Activated naive CD8-positive, alpha-beta T cell (primary cell): ENCODE results near the gene CKMT1A.
"Not testable (repeated sequence)": the region's sequence is repeated elsewhere in the genome, so short reads cannot be mapped to it uniquely, and the experiment has no call there.

ENCODE experiments used
- H3K27ac Mint-ChIP-seq: one replicate; pipeline ENCODE4 v1.8.0; 2021; ENCODE audit warnings: mixed read lengths
- H3K27me3 Mint-ChIP-seq: one replicate; pipeline ENCODE4 v1.8.0; 2021; ENCODE audit warnings: mixed read lengths
- H3K36me3 Mint-ChIP-seq: one replicate; pipeline ENCODE4 v1.8.0; 2021; ENCODE audit warnings: mixed read lengths
- H3K4me1 Mint-ChIP-seq: one replicate; pipeline ENCODE4 v1.8.0; 2021; ENCODE audit warnings: low read depth, mixed read lengths
- H3K4me3 Mint-ChIP-seq: one replicate; pipeline ENCODE4 v1.8.0; 2021; ENCODE audit warnings: mild to moderate bottlenecking, mixed read lengths
- H3K9me3 Mint-ChIP-seq: one replicate; pipeline ENCODE4 v1.8.0; 2021; ENCODE audit warnings: low read depth, mixed read lengths

CKMT1A gene

DNA sequence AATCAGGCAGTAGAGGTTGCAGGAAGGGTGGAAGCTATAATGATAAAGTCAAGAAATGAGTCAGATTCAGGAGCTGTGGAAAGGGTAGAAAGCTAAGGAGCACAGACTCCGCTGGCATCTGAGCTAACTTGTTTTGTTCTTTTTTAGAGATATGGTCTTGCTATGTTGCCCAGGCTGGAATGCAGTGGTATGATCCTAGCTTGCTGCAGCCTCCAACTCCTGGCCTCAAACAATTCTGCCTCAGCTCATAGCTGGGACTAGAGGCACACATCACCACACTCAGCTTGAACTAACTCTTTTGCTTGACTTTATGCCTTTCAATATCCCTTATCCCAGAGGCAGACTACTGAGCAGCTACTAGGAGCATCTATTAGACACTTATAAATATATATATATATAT is 32.6 kb downstream of the CKMT1A start:
- H3K36me3 Mint-ChIP-seq, H3K9me3 Mint-ChIP-seq, H3K4me1 Mint-ChIP-seq, H3K27ac Mint-ChIP-seq, H3K27me3 Mint-ChIP-seq, H3K4me3 Mint-ChIP-seq: not testable (repeated sequence)

DNA sequence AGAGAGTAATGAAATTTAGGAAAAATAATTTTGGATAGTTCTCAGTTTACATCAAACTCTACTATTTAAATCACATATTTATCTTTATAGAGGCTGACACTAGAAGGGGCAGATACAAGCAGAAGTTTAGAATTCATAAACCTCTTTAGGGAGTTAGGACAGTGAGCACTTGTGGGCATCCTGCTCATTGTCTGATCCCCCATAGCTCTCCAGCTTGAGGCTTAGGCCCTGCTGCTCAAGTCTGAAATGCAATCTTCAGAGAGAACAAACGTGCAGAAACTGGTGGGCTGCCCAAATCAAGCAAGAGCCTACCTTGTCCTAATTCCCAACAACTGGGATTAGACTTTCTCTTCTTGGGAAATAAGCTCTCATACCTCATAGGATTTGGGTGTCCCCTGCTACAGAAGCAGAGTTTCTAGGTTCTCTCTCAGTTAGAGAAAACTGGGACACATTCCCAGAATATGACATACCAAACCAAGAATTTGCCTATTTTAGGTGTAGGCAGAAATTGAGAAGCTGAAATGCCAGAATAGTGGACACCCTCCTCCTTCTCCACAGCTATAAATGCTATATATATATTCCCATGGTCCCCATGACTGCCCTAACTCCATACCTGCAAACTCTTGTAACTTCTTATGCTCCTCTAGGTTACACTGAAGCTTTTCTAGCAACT is 34.5 kb downstream of the CKMT1A start:
- H3K27me3 Mint-ChIP-seq, H3K4me3 Mint-ChIP-seq, H3K4me1 Mint-ChIP-seq, H3K36me3 Mint-ChIP-seq, H3K9me3 Mint-ChIP-seq, H3K27ac Mint-ChIP-seq: not testable (repeated sequence)

DNA sequence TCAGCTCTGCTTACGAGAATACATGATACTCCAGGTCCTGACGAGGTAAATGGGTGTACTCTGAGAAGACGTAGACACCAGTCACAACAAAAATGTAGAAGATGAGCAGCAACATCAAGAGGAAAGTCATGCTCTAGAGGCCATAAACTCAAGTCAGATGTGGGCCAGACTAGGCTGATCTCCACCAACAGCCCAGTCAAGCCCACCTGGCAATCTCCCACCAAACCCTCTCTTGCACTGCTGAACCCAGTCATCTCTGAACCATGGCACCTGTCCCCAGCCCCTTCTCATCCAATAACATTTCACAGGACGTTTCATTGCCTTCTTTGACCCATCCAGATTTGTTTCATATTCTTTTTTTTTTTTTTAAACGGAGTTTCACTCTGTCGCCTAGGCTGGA is 41.8 kb downstream of the CKMT1A start:
- H3K4me1 Mint-ChIP-seq = no peaks in the 10 kb centered on the region
- H3K36me3 Mint-ChIP-seq = no peaks in the 10 kb centered on the region
- no peak overlapping the region for H3K4me3 Mint-ChIP-seq
- no peaks in the 10 kb centered on the region for H3K9me3 Mint-ChIP-seq
- no peak overlapping the region for H3K27ac Mint-ChIP-seq
- H3K27me3 Mint-ChIP-seq = no peaks in the 10 kb centered on the region

DNA sequence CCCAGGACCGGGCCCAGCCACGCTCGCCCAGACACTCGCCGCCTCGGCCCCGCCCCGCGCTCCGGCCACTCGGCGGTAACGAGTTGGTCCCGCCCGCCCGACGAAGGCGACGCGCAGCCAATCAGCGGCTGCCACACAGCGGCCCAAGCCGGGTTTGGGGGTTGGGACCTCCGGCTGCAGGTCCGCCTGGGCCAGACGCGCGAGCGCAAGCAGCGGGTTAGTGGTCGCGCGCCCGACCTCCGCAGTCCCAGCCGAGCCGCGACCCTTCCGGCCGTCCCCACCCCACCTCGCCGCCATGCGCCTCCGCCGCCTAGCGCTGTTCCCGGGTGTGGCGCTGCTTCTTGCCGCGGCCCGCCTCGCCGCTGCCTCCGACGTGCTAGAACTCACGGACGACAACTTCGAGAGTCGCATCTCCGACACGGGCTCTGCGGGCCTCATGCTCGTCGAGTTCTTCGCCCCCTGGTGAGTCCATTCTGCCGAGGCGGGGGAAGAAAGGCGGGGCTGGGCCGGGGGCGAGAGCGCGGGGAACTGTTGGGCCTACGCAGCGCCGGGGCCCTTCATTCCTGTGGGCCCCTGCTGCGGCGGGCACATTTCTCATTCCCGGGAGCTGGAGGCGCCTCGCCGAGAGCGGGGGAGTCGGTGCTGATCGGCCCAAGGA is 52.7 kb downstream of the CKMT1A start, which contains the start of gene PDIA3:
Gene PDIA3 (plus strand): TSS at position 194 of the 658 bp plus-strand sequence. CDS start 102 bp downstream, at position 296.
- Mint-ChIP-seq H3K27ac (peak within 1 kb of the TSS; percentile 98), H3K4me3 (peak within 1 kb of the TSS; percentile 99), H3K4me1 (peaks cover 22% of the 10 kb centered on the region)
- not testable (repeated sequence) for H3K9me3 Mint-ChIP-seq, H3K36me3 Mint-ChIP-seq, H3K27me3 Mint-ChIP-seq

- Mint-ChIP-seq H3K4me1 (peaks cover 28% of the 10 kb centered on the region), H3K4me3 (peak overlapping the region; percentile 99), H3K27ac (peak overlapping the region; percentile 98)
- H3K9me3 Mint-ChIP-seq, H3K27me3 Mint-ChIP-seq, H3K36me3 Mint-ChIP-seq: not testable (repeated sequence)
These were observed 53.2 kb downstream of the CKMT1A start for GRCh38 chr15:43746903-43747309.

DNA sequence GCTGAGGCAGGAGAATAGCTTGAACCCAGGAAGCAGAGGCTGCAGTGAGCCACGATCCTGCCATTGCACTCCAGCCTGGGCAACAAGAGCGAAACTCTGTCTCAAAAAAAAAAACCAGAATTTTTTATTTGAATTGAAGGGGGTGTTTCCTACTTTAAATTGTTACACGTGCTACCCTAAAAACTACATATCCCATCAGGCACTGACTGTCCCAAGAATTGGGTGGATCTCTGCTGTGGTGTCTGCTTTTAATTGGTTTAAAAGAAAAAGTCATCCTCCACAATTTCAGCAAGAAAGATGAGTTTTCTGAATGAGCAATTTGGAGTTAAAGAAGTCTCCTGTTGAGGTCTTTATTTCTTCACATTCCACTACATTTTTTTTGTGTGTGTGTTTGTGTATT is 54.7 kb downstream of the CKMT1A start:
- H3K36me3 Mint-ChIP-seq = peaks cover 11% of the 10 kb centered on the region
- peaks cover 41% of the 10 kb centered on the region for H3K4me1 Mint-ChIP-seq
- peak overlapping the region; percentile 99 for H3K4me3 Mint-ChIP-seq
- H3K9me3 Mint-ChIP-seq = no peaks in the 10 kb centered on the region
- no peaks in the 10 kb centered on the region for H3K27me3 Mint-ChIP-seq
- peak overlapping the region; percentile 79 for H3K27ac Mint-ChIP-seq
